ENCODE measurements around the gene PCDHA5.

Gene PCDHA5

GRCh38 chr5:140855772-140856674 lies 34.6 kb downstream of the PCDHA5 start, which contains the start of gene PCDHA10:
TSS of gene PCDHA10 (plus strand) at chr5:140855897. CDS start at chr5:140856049, 152 bp downstream.
- FAIRE-seq: no peak
- TF ChIP-seq POLR2AphosphoS5 (IDR thresholded peaks at IDR 0.05; ENCODE audit: low read depth, low read length) (no peak), TAF1 (IDR thresholded peaks at IDR 0.05; ENCODE audit: borderline replicate concordance, low read depth, low read length) (no peak), POLR2A (IDR thresholded peaks at IDR 0.05; ENCODE audit: low read depth, low read length) (no peak)
- no peak for DNase-seq (ENCODE audit: insufficient read length)

GRCh38 chr5:140857177-140857986 lies 36.0 kb downstream of the PCDHA5 start:
- DNase-seq (ENCODE audit: insufficient read length): no peak
- TF ChIP-seq TAF1 (IDR thresholded peaks at IDR 0.05; ENCODE audit: borderline replicate concordance, low read depth, low read length): no peak
- TF ChIP-seq POLR2AphosphoS5 (IDR thresholded peaks at IDR 0.05; ENCODE audit: low read depth, low read length): no peak
- no peak for TF ChIP-seq POLR2A (IDR thresholded peaks at IDR 0.05; ENCODE audit: low read depth, low read length)
- no peak for FAIRE-seq

GRCh38 chr5:140857987-140858240 lies 36.5 kb downstream of the PCDHA5 start:
- DNase-seq (ENCODE audit: insufficient read length): no peak
- TF ChIP-seq POLR2A (IDR thresholded peaks at IDR 0.05; ENCODE audit: low read depth, low read length) (no peak), TAF1 (IDR thresholded peaks at IDR 0.05; ENCODE audit: borderline replicate concordance, low read depth, low read length) (no peak), POLR2AphosphoS5 (IDR thresholded peaks at IDR 0.05; ENCODE audit: low read depth, low read length) (no peak)
- FAIRE-seq: no peak

- DNase-seq (ENCODE audit: insufficient read length) (no peak), FAIRE-seq (no peak)
- TF ChIP-seq POLR2A (IDR thresholded peaks at IDR 0.05; ENCODE audit: low read depth, low read length) (no peak), TAF1 (IDR thresholded peaks at IDR 0.05; ENCODE audit: borderline replicate concordance, low read depth, low read length) (no peak), POLR2AphosphoS5 (IDR thresholded peaks at IDR 0.05; ENCODE audit: low read depth, low read length) (no peak)
These were observed 41.3 kb downstream of the PCDHA5 start for GRCh38 chr5:140862441-140863295.

- FAIRE-seq: no peak
- DNase-seq (ENCODE audit: insufficient read length): no peak
These were observed 47.5 kb downstream of the PCDHA5 start, which contains the start of gene PCDHA11 for GRCh38 chr5:140868721-140869554. TSS of gene PCDHA11 (plus strand) at chr5:140868957. CDS start at chr5:140869104, 147 bp downstream.

GRCh38 chr5:140869555-140869886 lies 48.1 kb downstream of the PCDHA5 start:
- FAIRE-seq (no peak), DNase-seq (ENCODE audit: insufficient read length) (no peak)
- TF ChIP-seq TAF1 (IDR thresholded peaks at IDR 0.05; ENCODE audit: borderline replicate concordance, low read depth, low read length) (no peak), POLR2A (IDR thresholded peaks at IDR 0.05; ENCODE audit: low read depth, low read length) (no peak), POLR2AphosphoS5 (IDR thresholded peaks at IDR 0.05; ENCODE audit: low read depth, low read length) (no peak)

More at GRCh38 chr5:140868721-140869554, 47.5 kb downstream of the PCDHA5 start, which contains the start of gene PCDHA11:
- TF ChIP-seq POLR2A (IDR thresholded peaks at IDR 0.05; ENCODE audit: low read depth, low read length) (no peak), TAF1 (IDR thresholded peaks at IDR 0.05; ENCODE audit: borderline replicate concordance, low read depth, low read length) (no peak), POLR2AphosphoS5 (IDR thresholded peaks at IDR 0.05; ENCODE audit: low read depth, low read length) (no peak)

GRCh38 chr5:140870221-140871201 lies 49.1 kb downstream of the PCDHA5 start:
- DNase-seq (ENCODE audit: insufficient read length): no peak
- no peak for FAIRE-seq
- TF ChIP-seq TAF1 (IDR thresholded peaks at IDR 0.05; ENCODE audit: borderline replicate concordance, low read depth, low read length) (no peak), POLR2AphosphoS5 (IDR thresholded peaks at IDR 0.05; ENCODE audit: low read depth, low read length) (no peak), POLR2A (IDR thresholded peaks at IDR 0.05; ENCODE audit: low read depth, low read length) (no peak)

Data from GM12892 (cell line).